Mesenchymal stem cell (in vitro differentiated cells and primary cell): ENCODE data around the gene SYT17.

Experiments used
- DNase-seq: peaks from one replicate; pipeline ENCODE4 v3.0.0-alpha.2; 2013
- H2AFZ ChIP-seq: one replicate; pipeline ENCODE4 v1.6.1; 2013; ENCODE audit warnings: low read depth, mild to moderate bottlenecking, control low read depth, inconsistent platforms, low read length, moderate library complexity
- H2AK5ac ChIP-seq: 2 replicates; pipeline ENCODE4 v1.6.1; 2013; ENCODE audit warnings: low read length, moderate library complexity, mild to moderate bottlenecking, inconsistent platforms; ENCODE audit not compliant: severe bottlenecking
- H2BK120ac ChIP-seq: one replicate; pipeline ENCODE4 v1.6.1; 2013; ENCODE audit warnings: low read depth, mild to moderate bottlenecking, inconsistent platforms, low read length, moderate library complexity
- H2BK12ac ChIP-seq, 2 experiments: one replicate each; pipeline ENCODE4 v1.6.1; 2013; ENCODE audit warnings: inconsistent platforms in 2 of 2, low read length in 2 of 2, mild to moderate bottlenecking in 2 of 2, moderate library complexity in 2 of 2, control low read depth in 1 of 2
- H2BK15ac ChIP-seq: one replicate; pipeline ENCODE4 v1.6.1; 2013; ENCODE audit warnings: mild to moderate bottlenecking, low read depth, inconsistent platforms; ENCODE audit not compliant: poor library complexity, severe bottlenecking
- H2BK5ac ChIP-seq: 2 replicates; pipeline ENCODE4 v1.6.1; 2013; ENCODE audit warnings: low read depth, mild to moderate bottlenecking, low read length, control low read depth, inconsistent platforms; ENCODE audit not compliant: poor library complexity, severe bottlenecking
- H3K14ac ChIP-seq, 2 experiments: one replicate each; pipeline ENCODE4 v1.6.1; 2013; ENCODE audit warnings: inconsistent platforms in 2 of 2, low read length in 2 of 2, control low read depth in 1 of 2, mild to moderate bottlenecking in 1 of 2, moderate library complexity in 1 of 2
- H3K18ac ChIP-seq, 2 experiments: one replicate each; pipeline ENCODE4 v1.6.1; 2013; ENCODE audit warnings: inconsistent platforms in 2 of 2, low read length in 2 of 2, control low read depth in 1 of 2, low read depth in 1 of 2, mild to moderate bottlenecking in 1 of 2
- H3K23ac ChIP-seq, 2 experiments: one replicate each; pipeline ENCODE4 v1.6.1; 2013; ENCODE audit warnings: inconsistent platforms in 2 of 2, low read length in 2 of 2, mild to moderate bottlenecking in 2 of 2, moderate library complexity in 2 of 2, control low read depth in 1 of 2
- H3K27ac ChIP-seq: 2 replicates; pipeline ENCODE4 v1.5.1; 2013; ENCODE audit warnings: mild to moderate bottlenecking, moderate library complexity, low read length, control low read depth, inconsistent platforms; ENCODE audit not compliant: poor library complexity, severe bottlenecking
- H3K27me3 ChIP-seq, 2 experiments: 2 replicates each; pipeline versions ENCODE4 v1.6.1 to v1.7.0; 2013; ENCODE audit warnings: low read length in 2 of 2, mild to moderate bottlenecking in 2 of 2, moderate library complexity in 2 of 2, control low read depth in 1 of 2, inconsistent platforms in 1 of 2; ENCODE audit not compliant: control insufficient read depth in 1 of 2, insufficient read depth in 1 of 2
- H3K36me3 ChIP-seq, 2 experiments: 2 replicates each; pipeline versions ENCODE4 v1.6.1 to v1.7.0; 2013; ENCODE audit warnings: low read length in 2 of 2, control low read depth in 1 of 2, inconsistent platforms in 1 of 2, low read depth in 1 of 2, mild to moderate bottlenecking in 1 of 2; ENCODE audit not compliant: insufficient read depth in 2 of 2, control insufficient read depth in 1 of 2
- H3K4ac ChIP-seq, 2 experiments: one replicate each; pipeline ENCODE4 v1.6.1; 2013; ENCODE audit warnings: inconsistent platforms in 2 of 2, low read length in 2 of 2, mild to moderate bottlenecking in 2 of 2, moderate library complexity in 2 of 2, control low read depth in 1 of 2, low read depth in 1 of 2
- H3K4me1 ChIP-seq: 2 replicates; pipeline ENCODE4 v1.6.1; 2013; ENCODE audit warnings: low read depth, low read length, control low read depth; ENCODE audit not compliant: control insufficient read depth, insufficient read depth
- H3K4me2 ChIP-seq: 2 replicates; pipeline ENCODE4 v1.6.1; 2013; ENCODE audit warnings: low read length, mild to moderate bottlenecking, inconsistent platforms; ENCODE audit not compliant: poor library complexity, severe bottlenecking
- H3K4me3 ChIP-seq, 2 experiments: 2 replicates each; pipeline versions ENCODE4 v1.5.1 to v1.7.0; 2013; ENCODE audit warnings: low read length in 2 of 2, mild to moderate bottlenecking in 2 of 2, control low read depth in 1 of 2, low read depth in 1 of 2; ENCODE audit not compliant: insufficient read depth in 1 of 2
- H3K79me1 ChIP-seq: replicated peaks from 2 replicates; pipeline ENCODE4 v1.6.1; 2013; ENCODE audit warnings: mild to moderate bottlenecking, control low read depth, low read length, inconsistent platforms; ENCODE audit not compliant: poor library complexity, severe bottlenecking
- H3K9ac ChIP-seq: 2 replicates; pipeline ENCODE4 v1.7.0; 2013; ENCODE audit warnings: mild to moderate bottlenecking, low read length, moderate library complexity
- H3K9me3 ChIP-seq: 2 replicates; pipeline ENCODE4 v1.7.0; 2013; ENCODE audit warnings: mild to moderate bottlenecking, low read length; ENCODE audit not compliant: control insufficient read depth
- H4K8ac ChIP-seq: one replicate; pipeline ENCODE4 v1.6.1; 2013; ENCODE audit warnings: inconsistent platforms, mild to moderate bottlenecking, low read length, moderate library complexity
- H4K91ac ChIP-seq: one replicate; pipeline ENCODE4 v1.6.1; 2013; ENCODE audit warnings: mild to moderate bottlenecking, low read length, inconsistent platforms
- WGBS: methylation state at CpG from one replicate; pipeline ENCODE4 v1.1.7; 2013; ENCODE audit warnings: mixed read lengths; 5-methylcytosine and 5-hydroxymethylcytosine counted together

Gene SYT17

GRCh38 chr16:19225651-19226050, 57.6 kb downstream of the SYT17 start:
- H2BK5ac ChIP-seq, result no peak overlapping the region
- H3K18ac ChIP-seq, result no peak overlapping the region
- peaks cover 15% of the 10 kb centered on the region for H3K9me3 ChIP-seq
- H2BK15ac ChIP-seq, result no peak overlapping the region
- H3K23ac ChIP-seq, result no peak overlapping the region
- H2BK12ac ChIP-seq, result no peak overlapping the region
- H3K9ac ChIP-seq, result no peak overlapping the region
- no peaks in the 10 kb centered on the region for H3K27me3 ChIP-seq
- H3K27ac ChIP-seq, result no peak overlapping the region
- no peak overlapping the region for H3K4me2 ChIP-seq
- no peak overlapping the region for H3K4me3 ChIP-seq
- no peak overlapping the region for H3K4ac ChIP-seq
- no peak overlapping the region for H4K8ac ChIP-seq
- H2BK120ac ChIP-seq, result no peak overlapping the region
- no peak overlapping the region for H4K91ac ChIP-seq
- H3K14ac ChIP-seq, result no peak overlapping the region
- no peak overlapping the region for H2AFZ ChIP-seq
- H3K79me1 ChIP-seq, result no peaks in the 10 kb centered on the region
- H3K36me3 ChIP-seq, result no peaks in the 10 kb centered on the region
- peaks cover 1% of the 10 kb centered on the region for H3K4me1 ChIP-seq
- no peak for DNase-seq
- no peak overlapping the region for H2AK5ac ChIP-seq

DNA sequence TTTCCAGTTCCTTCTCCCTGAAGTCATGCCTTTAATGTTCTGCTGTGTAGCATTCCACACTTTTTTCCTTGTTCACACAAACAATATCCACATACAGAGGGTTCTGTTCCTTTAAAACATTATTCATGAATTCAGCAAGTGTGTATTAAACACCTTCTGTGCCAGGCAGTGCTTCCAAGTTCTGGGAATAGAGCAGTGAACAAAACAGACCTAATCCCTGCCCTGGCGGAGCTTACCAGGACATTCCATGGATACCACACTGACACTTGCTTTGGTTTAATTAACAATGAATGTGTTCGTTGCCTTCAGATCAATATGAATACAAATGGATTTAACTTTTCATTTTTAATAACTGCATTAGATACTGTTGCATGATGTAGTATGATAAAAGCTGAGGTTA, 59.6 kb downstream of the SYT17 start:
- DNase-seq, result no peak
- Histone ChIP-seq H4K91ac (no peak overlapping the region), H2BK12ac (no peak overlapping the region), H2AK5ac (no peak overlapping the region), H3K36me3 (no peaks in the 10 kb centered on the region), H2BK15ac (no peak overlapping the region), H2AFZ (no peak overlapping the region), H3K14ac (no peak overlapping the region), H3K9me3 (peaks cover 15% of the 10 kb centered on the region), H3K9ac (no peak overlapping the region), H3K4me3 (no peak overlapping the region), H3K79me1 (no peaks in the 10 kb centered on the region), H2BK120ac (no peak overlapping the region), H3K27ac (peak overlapping the region; percentile 41), H3K23ac (no peak overlapping the region), H3K18ac (no peak overlapping the region), H2BK5ac (no peak overlapping the region), H3K27me3 (no peaks in the 10 kb centered on the region), H4K8ac (no peak overlapping the region), H3K4me1 (peaks cover 1% of the 10 kb centered on the region), H3K4ac (no peak overlapping the region), H3K4me2 (no peak overlapping the region)
- 17% methylated on average over 1 of the region's 2 CpGs for WGBS

DNA sequence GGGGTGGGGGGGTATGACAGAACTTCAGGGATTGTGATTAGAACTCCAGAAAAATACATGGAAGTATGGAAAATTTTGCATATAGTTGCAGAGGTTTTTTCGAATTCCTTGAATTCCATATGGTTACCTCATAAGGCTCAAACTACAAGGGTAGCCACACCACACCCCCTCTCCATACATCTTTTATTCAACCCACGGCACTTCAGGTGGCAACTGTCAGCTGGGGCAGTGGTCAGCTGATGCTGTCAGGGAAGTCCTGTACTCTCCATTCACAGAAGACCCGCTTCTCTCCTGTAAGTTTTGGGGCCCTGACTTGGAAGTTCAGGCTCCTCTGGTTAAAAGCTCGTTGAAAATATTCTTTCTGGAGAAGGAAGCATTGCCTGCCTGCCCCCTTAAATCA, 60.0 kb downstream of the SYT17 start:
- H3K23ac ChIP-seq, result no peak overlapping the region
- H3K27me3 ChIP-seq, result no peaks in the 10 kb centered on the region
- H3K4me3 ChIP-seq, result no peak overlapping the region
- no peaks in the 10 kb centered on the region for H3K79me1 ChIP-seq
- no peak overlapping the region for H2BK15ac ChIP-seq
- no peak overlapping the region for H3K4me2 ChIP-seq
- no peak overlapping the region for H3K9ac ChIP-seq
- H2BK5ac ChIP-seq, result no peak overlapping the region
- H2BK12ac ChIP-seq, result no peak overlapping the region
- peak overlapping the region; percentile 36 for H3K27ac ChIP-seq
- H2BK120ac ChIP-seq, result no peak overlapping the region
- no peak overlapping the region for H2AFZ ChIP-seq
- no peak overlapping the region for H4K8ac ChIP-seq
- peaks cover 15% of the 10 kb centered on the region for H3K9me3 ChIP-seq
- H3K18ac ChIP-seq, result no peak overlapping the region
- 65% methylated on average over 4 of the region's 4 CpGs for WGBS
- no peak overlapping the region for H3K4ac ChIP-seq
- H4K91ac ChIP-seq, result no peak overlapping the region
- no peak overlapping the region for H3K14ac ChIP-seq
- H3K4me1 ChIP-seq, result peaks cover 1% of the 10 kb centered on the region
- DNase-seq, result no peak
- H2AK5ac ChIP-seq, result no peak overlapping the region
- H3K36me3 ChIP-seq, result no peaks in the 10 kb centered on the region

DNA sequence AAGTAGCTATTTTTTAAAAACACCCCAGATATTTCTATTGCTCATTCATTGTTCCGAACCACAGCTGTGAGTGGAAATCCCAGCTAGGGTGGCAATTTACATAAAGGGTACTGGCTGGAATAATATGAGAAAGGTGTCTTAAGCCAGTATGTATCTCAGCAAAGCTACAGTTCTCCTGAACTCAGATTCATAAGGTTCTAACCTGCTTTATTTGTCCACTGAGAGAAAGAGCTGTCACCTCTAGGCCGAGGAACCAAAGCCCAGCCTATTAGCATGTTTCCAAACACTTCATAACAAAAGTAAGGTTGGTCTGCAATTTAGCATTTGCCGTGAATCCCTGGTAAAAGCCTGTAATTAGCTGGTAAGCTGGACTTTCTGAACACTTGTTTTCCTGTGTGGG, 60.5 kb downstream of the SYT17 start:
- Histone ChIP-seq H3K79me1 (no peaks in the 10 kb centered on the region), H2BK5ac (no peak overlapping the region), H3K36me3 (no peaks in the 10 kb centered on the region), H2BK120ac (no peak overlapping the region), H4K8ac (no peak overlapping the region), H3K9ac (no peak overlapping the region), H2AK5ac (no peak overlapping the region), H4K91ac (no peak overlapping the region), H2AFZ (no peak overlapping the region), H3K23ac (no peak overlapping the region), H3K4me2 (no peak overlapping the region), H3K4me3 (no peak overlapping the region), H3K27ac (peak overlapping the region; percentile 36), H3K14ac (no peak overlapping the region), H2BK12ac (no peak overlapping the region), H3K4ac (no peak overlapping the region), H3K4me1 (peaks cover 1% of the 10 kb centered on the region), H3K27me3 (no peaks in the 10 kb centered on the region), H2BK15ac (no peak overlapping the region), H3K18ac (no peak overlapping the region), H3K9me3 (peaks cover 15% of the 10 kb centered on the region)
- DNase-seq, result no peak
- WGBS, result 92% methylated on average over 2 of the region's 3 CpGs
